ENCODE measurements around the gene CHSY1. TPM values are rescaled to one million over a fixed set of nuclear protein-coding genes. Genes with fewer than 3 reads are reported as not detected.

Gene CHSY1
- polyA plus RNA-seq, 2 donors: 3.3 to 5.2 TPM

GRCh38 chr15:101168898-101169494, 82.9 kb downstream of the CHSY1 start:
- Histone ChIP-seq H3K4me1 (ENCODE audit: control insufficient read depth in 2 of 2, insufficient read depth in 2 of 2, low read length in 1 of 2) (peaks cover 8 to 39% of the 10 kb centered on the region in 2 donors), H3K27ac (ENCODE audit: low read depth in 2 of 2, low read length in 1 of 2) (peak overlapping the region; percentile 77 to 89), H3K4me3 (ENCODE audit: low read depth in 1 of 2, low read length in 2 of 2) (no peak overlapping the region), H3K27me3 (ENCODE audit: control insufficient read depth in 1 of 2, insufficient read depth in 2 of 2, low read length in 2 of 2) (no peaks in the 10 kb centered on the region), H3K36me3 (ENCODE audit: control insufficient read depth in 2 of 2, insufficient read depth in 2 of 2, low read length in 1 of 2) (peaks cover 0 to 2% of the 10 kb centered on the region in 2 donors), H3K9me3 (ENCODE audit: control insufficient read depth in 2 of 2, insufficient read depth in 1 of 2, low read depth in 1 of 2, low read length in 1 of 2) (peaks cover 3 to 8% of the 10 kb centered on the region in 2 donors)
- WGBS, 2 donors: 81 to 91% methylated on average over 6 of the region's 6 CpGs

GRCh38 chr15:101168463-101168824, 83.4 kb downstream of the CHSY1 start:
- 22 to 24% methylated on average over 1 of the region's 1 CpG for WGBS, 2 donors
- H3K4me3 ChIP-seq (ENCODE audit: low read depth in 1 of 2, low read length in 2 of 2): no peak overlapping the region

GRCh38 chr15:101167753-101168462, 83.9 kb downstream of the CHSY1 start:
- H3K9me3 ChIP-seq (ENCODE audit: control insufficient read depth in 2 of 2, insufficient read depth in 1 of 2, low read depth in 1 of 2, low read length in 1 of 2): peaks cover 3 to 8% of the 10 kb centered on the region in 2 donors
- H3K27ac ChIP-seq (ENCODE audit: low read depth in 2 of 2, low read length in 1 of 2): peak overlapping the region; percentile 77 to 89
- 34 to 36% methylated on average over 13 of the region's 13 CpGs for WGBS, 2 donors
- H3K4me1 ChIP-seq (ENCODE audit: control insufficient read depth in 2 of 2, insufficient read depth in 2 of 2, low read length in 1 of 2): peaks cover 8 to 30% of the 10 kb centered on the region in 2 donors
- H3K36me3 ChIP-seq (ENCODE audit: control insufficient read depth in 2 of 2, insufficient read depth in 2 of 2, low read length in 1 of 2): no peaks in the 10 kb centered on the region
- no peaks in the 10 kb centered on the region for H3K27me3 ChIP-seq (ENCODE audit: control insufficient read depth in 1 of 2, insufficient read depth in 2 of 2, low read length in 2 of 2)
- no peak overlapping the region for H3K4me3 ChIP-seq (ENCODE audit: low read depth in 1 of 2, low read length in 2 of 2)

More at GRCh38 chr15:101168463-101168824, 83.4 kb downstream of the CHSY1 start:
- Histone ChIP-seq H3K9me3 (ENCODE audit: control insufficient read depth in 2 of 2, insufficient read depth in 1 of 2, low read depth in 1 of 2, low read length in 1 of 2) (peaks cover 3 to 8% of the 10 kb centered on the region in 2 donors), H3K4me1 (ENCODE audit: control insufficient read depth in 2 of 2, insufficient read depth in 2 of 2, low read length in 1 of 2) (peaks cover 8 to 34% of the 10 kb centered on the region in 2 donors), H3K36me3 (ENCODE audit: control insufficient read depth in 2 of 2, insufficient read depth in 2 of 2, low read length in 1 of 2) (peaks cover 0 to 2% of the 10 kb centered on the region in 2 donors), H3K27ac (ENCODE audit: low read depth in 2 of 2, low read length in 1 of 2) (peak overlapping the region; percentile 77 to 89), H3K27me3 (ENCODE audit: control insufficient read depth in 1 of 2, insufficient read depth in 2 of 2, low read length in 2 of 2) (no peaks in the 10 kb centered on the region)

- Histone ChIP-seq H3K27ac (ENCODE audit: low read depth in 2 of 2, low read length in 1 of 2) (peak overlapping the region; percentile 77 to 89), H3K27me3 (ENCODE audit: control insufficient read depth in 1 of 2, insufficient read depth in 2 of 2, low read length in 2 of 2) (no peaks in the 10 kb centered on the region), H3K4me3 (ENCODE audit: low read depth in 1 of 2, low read length in 2 of 2) (no peak overlapping the region), H3K9me3 (ENCODE audit: control insufficient read depth in 2 of 2, insufficient read depth in 1 of 2, low read depth in 1 of 2, low read length in 1 of 2) (peaks cover 3 to 8% of the 10 kb centered on the region in 2 donors), H3K36me3 (ENCODE audit: control insufficient read depth in 2 of 2, insufficient read depth in 2 of 2, low read length in 1 of 2) (no peaks in the 10 kb centered on the region), H3K4me1 (ENCODE audit: control insufficient read depth in 2 of 2, insufficient read depth in 2 of 2, low read length in 1 of 2) (peaks cover 8 to 28% of the 10 kb centered on the region in 2 donors)
- 54% methylated on average over 3 of the region's 3 CpGs for WGBS, 2 donors
Measured at GRCh38 chr15:101167411-101167752, 84.5 kb downstream of the CHSY1 start.

- Histone ChIP-seq H3K27ac (ENCODE audit: low read depth in 2 of 2, low read length in 1 of 2) (no peak overlapping the region), H3K9me3 (ENCODE audit: control insufficient read depth in 2 of 2, insufficient read depth in 1 of 2, low read depth in 1 of 2, low read length in 1 of 2) (peaks cover 3 to 8% of the 10 kb centered on the region in 2 donors), H3K36me3 (ENCODE audit: control insufficient read depth in 2 of 2, insufficient read depth in 2 of 2, low read length in 1 of 2) (no peaks in the 10 kb centered on the region), H3K27me3 (ENCODE audit: control insufficient read depth in 1 of 2, insufficient read depth in 2 of 2, low read length in 2 of 2) (no peaks in the 10 kb centered on the region), H3K4me3 (ENCODE audit: low read depth in 1 of 2, low read length in 2 of 2) (no peak overlapping the region), H3K4me1 (ENCODE audit: control insufficient read depth in 2 of 2, insufficient read depth in 2 of 2, low read length in 1 of 2) (peaks cover 8 to 20% of the 10 kb centered on the region in 2 donors)
- 68 to 74% methylated on average over 2 of the region's 2 CpGs for WGBS, 2 donors
Measured at GRCh38 chr15:101165905-101166471, 85.9 kb downstream of the CHSY1 start.

- Histone ChIP-seq H3K4me3 (ENCODE audit: low read depth in 1 of 2, low read length in 2 of 2) (no peak overlapping the region), H3K36me3 (ENCODE audit: control insufficient read depth in 2 of 2, insufficient read depth in 2 of 2, low read length in 1 of 2) (no peaks in the 10 kb centered on the region), H3K27me3 (ENCODE audit: control insufficient read depth in 1 of 2, insufficient read depth in 2 of 2, low read length in 2 of 2) (no peaks in the 10 kb centered on the region), H3K9me3 (ENCODE audit: control insufficient read depth in 2 of 2, insufficient read depth in 1 of 2, low read depth in 1 of 2, low read length in 1 of 2) (peaks cover 3 to 8% of the 10 kb centered on the region in 2 donors), H3K4me1 (ENCODE audit: control insufficient read depth in 2 of 2, insufficient read depth in 2 of 2, low read length in 1 of 2) (peaks cover 3 to 4% of the 10 kb centered on the region in 2 donors), H3K27ac (ENCODE audit: low read depth in 2 of 2, low read length in 1 of 2) (no peak overlapping the region)
- 56 to 57% methylated on average over 12 of the region's 12 CpGs for WGBS, 2 donors
Measured at GRCh38 chr15:101162701-101163483, 89.0 kb downstream of the CHSY1 start.

- Histone ChIP-seq H3K27ac (ENCODE audit: low read depth in 2 of 2, low read length in 1 of 2) (no peak overlapping the region), H3K4me3 (ENCODE audit: low read depth in 1 of 2, low read length in 2 of 2) (no peak overlapping the region), H3K9me3 (ENCODE audit: control insufficient read depth in 2 of 2, insufficient read depth in 1 of 2, low read depth in 1 of 2, low read length in 1 of 2) (peaks cover 3 to 8% of the 10 kb centered on the region in 2 donors), H3K27me3 (ENCODE audit: control insufficient read depth in 1 of 2, insufficient read depth in 2 of 2, low read length in 2 of 2) (no peaks in the 10 kb centered on the region), H3K4me1 (ENCODE audit: control insufficient read depth in 2 of 2, insufficient read depth in 2 of 2, low read length in 1 of 2) (no peaks in the 10 kb centered on the region), H3K36me3 (ENCODE audit: control insufficient read depth in 2 of 2, insufficient read depth in 2 of 2, low read length in 1 of 2) (no peaks in the 10 kb centered on the region)
- 78 to 88% methylated on average over 8 of the region's 8 CpGs for WGBS, 2 donors
Measured at GRCh38 chr15:101161656-101162055, 90.2 kb downstream of the CHSY1 start.

GRCh38 chr15:101159936-101160815, 91.7 kb downstream of the CHSY1 start:
- Histone ChIP-seq H3K27me3 (ENCODE audit: control insufficient read depth in 1 of 2, insufficient read depth in 2 of 2, low read length in 2 of 2) (no peaks in the 10 kb centered on the region), H3K9me3 (ENCODE audit: control insufficient read depth in 2 of 2, insufficient read depth in 1 of 2, low read depth in 1 of 2, low read length in 1 of 2) (peaks cover 3 to 6% of the 10 kb centered on the region in 2 donors), H3K4me3 (ENCODE audit: low read depth in 1 of 2, low read length in 2 of 2) (no peak overlapping the region), H3K36me3 (ENCODE audit: control insufficient read depth in 2 of 2, insufficient read depth in 2 of 2, low read length in 1 of 2) (no peaks in the 10 kb centered on the region), H3K27ac (ENCODE audit: low read depth in 2 of 2, low read length in 1 of 2) (no peak overlapping the region), H3K4me1 (ENCODE audit: control insufficient read depth in 2 of 2, insufficient read depth in 2 of 2, low read length in 1 of 2) (no peaks in the 10 kb centered on the region)
- WGBS, 2 donors: 79 to 86% methylated on average over 11 of the region's 11 CpGs
